Ectodermal cell (in vitro differentiated cells): ENCODE data around the gene AK4.
"Not testable (repeated sequence)": the region's sequence is repeated elsewhere in the genome, so short reads cannot be mapped to it uniquely, and the experiment has no call there.

Source experiments
- H3K27ac ChIP-seq: 2 replicates; pipeline ENCODE4 v1.7.0; 2013; ENCODE audit warnings: mild to moderate bottlenecking, low read depth, low read length; ENCODE audit not compliant: insufficient read depth, poor library complexity, severe bottlenecking
- H3K27me3 ChIP-seq: 2 replicates; pipeline ENCODE4 v1.7.0; 2013; ENCODE audit warnings: mild to moderate bottlenecking, low read length; ENCODE audit not compliant: insufficient read depth, control insufficient read depth, poor library complexity, severe bottlenecking
- H3K36me3 ChIP-seq: one replicate; pipeline ENCODE4 v1.7.0; 2013; ENCODE audit warnings: low read length; ENCODE audit not compliant: control insufficient read depth, insufficient read depth
- H3K4me1 ChIP-seq: one replicate; pipeline ENCODE4 v1.7.0; 2013; ENCODE audit warnings: low read length; ENCODE audit not compliant: control insufficient read depth, insufficient read depth
- H3K4me3 ChIP-seq: 2 replicates; pipeline ENCODE4 v1.7.0; 2013; ENCODE audit warnings: low read depth, low read length, control low read depth; ENCODE audit not compliant: insufficient read depth
- H3K9me3 ChIP-seq: 2 replicates; pipeline ENCODE4 v1.7.0; 2013; ENCODE audit warnings: mild to moderate bottlenecking, low read length, moderate library complexity; ENCODE audit not compliant: control insufficient read depth
- WGBS, 2 experiments: methylation state at CpG; one replicate each; pipeline ENCODE4 v1.1.7; 2013; ENCODE audit warnings: missing lambda C conversion rate in 2 of 2; 5-methylcytosine and 5-hydroxymethylcytosine counted together

The AK4 gene

GRCh38 chr1:65230731-65231481 lies 82.9 kb downstream of the AK4 start:
- WGBS, 2 experiments: 93 to 100% methylated on average over 1 of the region's 1 CpG
- Histone ChIP-seq H3K36me3 (no peaks in the 10 kb centered on the region), H3K27me3 (no peaks in the 10 kb centered on the region), H3K27ac (no peak overlapping the region), H3K4me3 (no peak overlapping the region), H3K9me3 (no peaks in the 10 kb centered on the region), H3K4me1 (no peaks in the 10 kb centered on the region)

GRCh38 chr1:65231718-65232330 lies 83.8 kb downstream of the AK4 start:
- Histone ChIP-seq H3K4me1 (no peaks in the 10 kb centered on the region), H3K27ac (no peak overlapping the region), H3K4me3 (no peak overlapping the region), H3K9me3 (no peaks in the 10 kb centered on the region), H3K27me3 (no peaks in the 10 kb centered on the region), H3K36me3 (no peaks in the 10 kb centered on the region)
- WGBS, 2 experiments: 88 to 91% methylated on average over 3 of the region's 4 CpGs

GRCh38 chr1:65232461-65232990 lies 84.5 kb downstream of the AK4 start:
- Histone ChIP-seq H3K9me3 (no peaks in the 10 kb centered on the region), H3K27ac (no peak overlapping the region), H3K4me1 (no peaks in the 10 kb centered on the region), H3K4me3 (no peak overlapping the region), H3K36me3 (no peaks in the 10 kb centered on the region), H3K27me3 (no peaks in the 10 kb centered on the region)
- 87 to 91% methylated on average over 3 to 4 of the region's 4 CpGs for WGBS, 2 experiments

GRCh38 chr1:65233782-65234181 lies 85.8 kb downstream of the AK4 start:
- Histone ChIP-seq H3K27me3 (no peaks in the 10 kb centered on the region), H3K4me1 (no peaks in the 10 kb centered on the region), H3K9me3 (no peaks in the 10 kb centered on the region), H3K4me3 (no peak overlapping the region), H3K27ac (no peak overlapping the region), H3K36me3 (no peaks in the 10 kb centered on the region)
- 88 to 93% methylated on average over 2 of the region's 2 CpGs for WGBS, 2 experiments

- H3K27ac ChIP-seq: no peak overlapping the region
- H3K36me3 ChIP-seq: no peaks in the 10 kb centered on the region
- no peaks in the 10 kb centered on the region for H3K9me3 ChIP-seq
- no peaks in the 10 kb centered on the region for H3K4me1 ChIP-seq
- no peaks in the 10 kb centered on the region for H3K27me3 ChIP-seq
- H3K4me3 ChIP-seq: no peak overlapping the region
- WGBS, 2 experiments: 63% methylated on average over 3 of the region's 3 CpGs; no CpG with 5 or more reads in 1 of the 2 experiments
Observed at GRCh38 chr1:65235867-65236805, 88.1 kb downstream of the AK4 start.

GRCh38 chr1:65237088-65237487 lies 89.1 kb downstream of the AK4 start:
- H3K9me3 ChIP-seq, H3K4me3 ChIP-seq, H3K27me3 ChIP-seq, H3K36me3 ChIP-seq, H3K27ac ChIP-seq, H3K4me1 ChIP-seq: not testable (repeated sequence)
- 83 to 97% methylated on average over 1 of the region's 1 CpG for WGBS, 2 experiments

GRCh38 chr1:65237503-65237902 lies 89.5 kb downstream of the AK4 start:
- no peak overlapping the region for H3K4me3 ChIP-seq
- H3K36me3 ChIP-seq: no peaks in the 10 kb centered on the region
- H3K27me3 ChIP-seq: no peaks in the 10 kb centered on the region
- 90 to 91% methylated on average over 4 of the region's 4 CpGs for WGBS, 2 experiments
- no peaks in the 10 kb centered on the region for H3K4me1 ChIP-seq
- H3K9me3 ChIP-seq: no peaks in the 10 kb centered on the region
- H3K27ac ChIP-seq: no peak overlapping the region

GRCh38 chr1:65238010-65238409 lies 90.0 kb downstream of the AK4 start:
- Histone ChIP-seq H3K27me3 (no peaks in the 10 kb centered on the region), H3K27ac (no peak overlapping the region), H3K36me3 (no peaks in the 10 kb centered on the region), H3K9me3 (no peaks in the 10 kb centered on the region), H3K4me1 (no peaks in the 10 kb centered on the region), H3K4me3 (no peak overlapping the region)
- 89 to 91% methylated on average over 5 to 6 of the region's 6 CpGs for WGBS, 2 experiments

- Histone ChIP-seq H3K27ac (no peak overlapping the region), H3K4me3 (no peak overlapping the region), H3K9me3 (no peaks in the 10 kb centered on the region), H3K27me3 (no peaks in the 10 kb centered on the region), H3K36me3 (no peaks in the 10 kb centered on the region), H3K4me1 (no peaks in the 10 kb centered on the region)
- 87 to 93% methylated on average over 2 to 3 of the region's 3 CpGs for WGBS, 2 experiments
Observed at GRCh38 chr1:65243491-65243890, 95.5 kb downstream of the AK4 start.

GRCh38 chr1:65245295-65245694 lies 97.3 kb downstream of the AK4 start:
- no peaks in the 10 kb centered on the region for H3K4me1 ChIP-seq
- H3K27me3 ChIP-seq: no peaks in the 10 kb centered on the region
- H3K36me3 ChIP-seq: no peaks in the 10 kb centered on the region
- H3K27ac ChIP-seq: no peak overlapping the region
- H3K9me3 ChIP-seq: no peaks in the 10 kb centered on the region
- H3K4me3 ChIP-seq: no peak overlapping the region
